Right lobe of liver (tissue), 4 donors: ENCODE results near the gene ANKEF1.

Experiments
- POLR2A ChIP-seq: fragments of 450-650 bp; IDR thresholded peaks from one replicate; pipeline ENCODE4 v1.6.1; 2017; ENCODE audit warnings: antibody characterized with exemption, mild to moderate bottlenecking
- TF ChIP-seq, protein P1 (sequence below), 4 donors: fragments of 200-600 bp in 3 of 4; fragments of 450-650 bp in 1 of 4; IDR thresholded peaks; one replicate each; pipeline versions ENCODE4 v1.5.1 to v1.8.0; 2016 to 2022; ENCODE audit warnings: antibody characterized with exemption in 4 of 4, mild to moderate bottlenecking in 2 of 4
- donor health status: DM: no; HTN: no; CAD: no.
- donor health status: DM: no; HTN: no; CAD: no.
- donor health status: DM: no; HTN: yes; CAD: no.

- TF ChIP-seq POLR2A: no peak
- TF ChIP-seq, protein P1, sequence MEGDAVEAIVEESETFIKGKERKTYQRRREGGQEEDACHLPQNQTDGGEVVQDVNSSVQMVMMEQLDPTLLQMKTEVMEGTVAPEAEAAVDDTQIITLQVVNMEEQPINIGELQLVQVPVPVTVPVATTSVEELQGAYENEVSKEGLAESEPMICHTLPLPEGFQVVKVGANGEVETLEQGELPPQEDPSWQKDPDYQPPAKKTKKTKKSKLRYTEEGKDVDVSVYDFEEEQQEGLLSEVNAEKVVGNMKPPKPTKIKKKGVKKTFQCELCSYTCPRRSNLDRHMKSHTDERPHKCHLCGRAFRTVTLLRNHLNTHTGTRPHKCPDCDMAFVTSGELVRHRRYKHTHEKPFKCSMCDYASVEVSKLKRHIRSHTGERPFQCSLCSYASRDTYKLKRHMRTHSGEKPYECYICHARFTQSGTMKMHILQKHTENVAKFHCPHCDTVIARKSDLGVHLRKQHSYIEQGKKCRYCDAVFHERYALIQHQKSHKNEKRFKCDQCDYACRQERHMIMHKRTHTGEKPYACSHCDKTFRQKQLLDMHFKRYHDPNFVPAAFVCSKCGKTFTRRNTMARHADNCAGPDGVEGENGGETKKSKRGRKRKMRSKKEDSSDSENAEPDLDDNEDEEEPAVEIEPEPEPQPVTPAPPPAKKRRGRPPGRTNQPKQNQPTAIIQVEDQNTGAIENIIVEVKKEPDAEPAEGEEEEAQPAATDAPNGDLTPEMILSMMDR (IDR thresholded peaks at IDR 0.05): no peak
These were observed 10.9 kb upstream of the ANKEF1 start for GRCh38 chr20:10023911-10024310.
